ENCODE measurements around the gene ZNF518A. TPM values are rescaled to one million over a fixed set of nuclear protein-coding genes. Genes with fewer than 3 reads are reported as not detected.

Gene ZNF518A
- 8.6 and 20.8 TPM in 2 replicates for total RNA-seq (ENCODE audit: low replicate concordance)

- no peak for TF ChIP-seq CTCF (IDR thresholded peaks at IDR 0.05; ENCODE audit: insufficient read depth, low read length)
- H3K4me3 ChIP-seq (ENCODE audit: low read depth, low read length) = peak within 1 kb of the TSS; percentile 87
- peak; percentile 98 for DNase-seq (ENCODE audit: low read depth)
Measured at GRCh38 chr10:96129387-96130325, at the start of gene ZNF518A. ZNF518A (plus strand) TSS chr10:96130297; CDS start chr10:96156323, 26,026 bp downstream.

- no peak overlapping the region for H3K4me3 ChIP-seq (ENCODE audit: low read depth, low read length)
- DNase-seq (ENCODE audit: low read depth) = no peak
- no peak for TF ChIP-seq CTCF (IDR thresholded peaks at IDR 0.05; ENCODE audit: insufficient read depth, low read length)
Measured at GRCh38 chr10:96082153-96082552, 47.9 kb upstream of the ZNF518A start.

- TF ChIP-seq CTCF (IDR thresholded peaks at IDR 0.05; ENCODE audit: insufficient read depth, low read length) = no peak
- no peak for DNase-seq (ENCODE audit: low read depth)
- H3K4me3 ChIP-seq (ENCODE audit: low read depth, low read length) = no peak overlapping the region
Measured at GRCh38 chr10:96082748-96083147, 47.3 kb upstream of the ZNF518A start.

GRCh38 chr10:96089116-96089515, 41.0 kb upstream of the ZNF518A start:
- no peak for DNase-seq (ENCODE audit: low read depth)
- H3K4me3 ChIP-seq (ENCODE audit: low read depth, low read length) = peak overlapping the region; percentile 13
- no peak for TF ChIP-seq CTCF (IDR thresholded peaks at IDR 0.05; ENCODE audit: insufficient read depth, low read length)

- H3K4me3 ChIP-seq (ENCODE audit: low read depth, low read length) = peak overlapping the region; percentile 75
- no peak for TF ChIP-seq CTCF (IDR thresholded peaks at IDR 0.05; ENCODE audit: insufficient read depth, low read length)
- peak; percentile 97 for DNase-seq (ENCODE audit: low read depth)
Measured at GRCh38 chr10:96089670-96090462, 40.2 kb upstream of the ZNF518A start.

- peak overlapping the region; percentile 75 for H3K4me3 ChIP-seq (ENCODE audit: low read depth, low read length)
- no peak for TF ChIP-seq CTCF (IDR thresholded peaks at IDR 0.05; ENCODE audit: insufficient read depth, low read length)
- no peak for DNase-seq (ENCODE audit: low read depth)
Measured at GRCh38 chr10:96090463-96090800, 39.7 kb upstream of the ZNF518A start.
